Measurements from ENCODE around the gene TRRAP.
"Not testable (repeated sequence)": the region's sequence is repeated elsewhere in the genome, so short reads cannot be mapped to it uniquely, and the experiment has no call there.

TRRAP gene

DNA sequence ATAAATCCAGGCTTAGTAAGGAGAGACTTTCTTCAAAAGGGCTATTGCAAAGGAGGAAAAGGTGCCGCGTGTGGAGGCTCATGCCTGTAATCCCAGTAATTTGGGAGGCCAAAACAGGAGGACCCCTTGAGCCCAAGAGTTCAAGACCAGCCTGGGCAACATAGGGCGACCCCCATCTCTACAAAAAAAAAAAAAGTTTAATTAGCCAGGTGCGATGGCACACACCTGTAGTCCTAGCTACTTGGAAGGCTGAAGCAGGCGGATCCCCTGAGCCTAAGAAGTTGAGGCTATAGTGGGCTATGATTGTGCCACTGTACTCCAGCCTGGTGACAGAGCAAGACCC, 40.7 kb upstream of the TRRAP start:
- no peak for TF ChIP-seq ZFX (IDR thresholded peaks at IDR 0.05; ENCODE audit: borderline replicate concordance)
- TF ChIP-seq, protein P1, sequence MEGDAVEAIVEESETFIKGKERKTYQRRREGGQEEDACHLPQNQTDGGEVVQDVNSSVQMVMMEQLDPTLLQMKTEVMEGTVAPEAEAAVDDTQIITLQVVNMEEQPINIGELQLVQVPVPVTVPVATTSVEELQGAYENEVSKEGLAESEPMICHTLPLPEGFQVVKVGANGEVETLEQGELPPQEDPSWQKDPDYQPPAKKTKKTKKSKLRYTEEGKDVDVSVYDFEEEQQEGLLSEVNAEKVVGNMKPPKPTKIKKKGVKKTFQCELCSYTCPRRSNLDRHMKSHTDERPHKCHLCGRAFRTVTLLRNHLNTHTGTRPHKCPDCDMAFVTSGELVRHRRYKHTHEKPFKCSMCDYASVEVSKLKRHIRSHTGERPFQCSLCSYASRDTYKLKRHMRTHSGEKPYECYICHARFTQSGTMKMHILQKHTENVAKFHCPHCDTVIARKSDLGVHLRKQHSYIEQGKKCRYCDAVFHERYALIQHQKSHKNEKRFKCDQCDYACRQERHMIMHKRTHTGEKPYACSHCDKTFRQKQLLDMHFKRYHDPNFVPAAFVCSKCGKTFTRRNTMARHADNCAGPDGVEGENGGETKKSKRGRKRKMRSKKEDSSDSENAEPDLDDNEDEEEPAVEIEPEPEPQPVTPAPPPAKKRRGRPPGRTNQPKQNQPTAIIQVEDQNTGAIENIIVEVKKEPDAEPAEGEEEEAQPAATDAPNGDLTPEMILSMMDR (IDR thresholded peaks at IDR 0.05), result no peak
- no peak overlapping the region for H3K27ac ChIP-seq

DNA sequence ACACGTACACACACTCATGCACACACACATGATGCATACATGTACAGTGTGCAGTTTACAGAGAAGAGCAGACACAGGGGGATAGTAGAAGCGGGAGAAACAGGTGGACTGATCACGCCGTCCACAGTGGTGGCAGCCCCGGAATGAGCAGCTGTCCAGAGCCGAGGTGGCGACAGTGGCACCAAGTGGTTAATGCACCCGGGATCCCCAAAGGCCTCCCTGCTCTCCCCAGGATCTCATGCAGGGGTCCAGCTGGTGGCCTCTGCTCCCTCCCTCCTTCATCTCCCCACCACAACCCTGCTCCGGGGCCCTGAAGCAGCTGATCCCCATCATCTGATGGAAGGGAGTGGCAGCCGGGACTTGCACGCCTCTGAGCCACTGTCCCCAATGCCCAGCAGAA, 38.2 kb upstream of the TRRAP start:
- H3K27ac ChIP-seq, result no peak overlapping the region
- TF ChIP-seq, protein P1 (IDR thresholded peaks at IDR 0.05), result no peak
- no peak for TF ChIP-seq ZFX (IDR thresholded peaks at IDR 0.05; ENCODE audit: borderline replicate concordance)

GRCh38 chr7:98840722-98841121, 37.6 kb upstream of the TRRAP start:
- no peak overlapping the region for H3K27ac ChIP-seq
- TF ChIP-seq, protein P1 (IDR thresholded peaks at IDR 0.05), result no peak
- no peak for TF ChIP-seq ZFX (IDR thresholded peaks at IDR 0.05; ENCODE audit: borderline replicate concordance)

DNA sequence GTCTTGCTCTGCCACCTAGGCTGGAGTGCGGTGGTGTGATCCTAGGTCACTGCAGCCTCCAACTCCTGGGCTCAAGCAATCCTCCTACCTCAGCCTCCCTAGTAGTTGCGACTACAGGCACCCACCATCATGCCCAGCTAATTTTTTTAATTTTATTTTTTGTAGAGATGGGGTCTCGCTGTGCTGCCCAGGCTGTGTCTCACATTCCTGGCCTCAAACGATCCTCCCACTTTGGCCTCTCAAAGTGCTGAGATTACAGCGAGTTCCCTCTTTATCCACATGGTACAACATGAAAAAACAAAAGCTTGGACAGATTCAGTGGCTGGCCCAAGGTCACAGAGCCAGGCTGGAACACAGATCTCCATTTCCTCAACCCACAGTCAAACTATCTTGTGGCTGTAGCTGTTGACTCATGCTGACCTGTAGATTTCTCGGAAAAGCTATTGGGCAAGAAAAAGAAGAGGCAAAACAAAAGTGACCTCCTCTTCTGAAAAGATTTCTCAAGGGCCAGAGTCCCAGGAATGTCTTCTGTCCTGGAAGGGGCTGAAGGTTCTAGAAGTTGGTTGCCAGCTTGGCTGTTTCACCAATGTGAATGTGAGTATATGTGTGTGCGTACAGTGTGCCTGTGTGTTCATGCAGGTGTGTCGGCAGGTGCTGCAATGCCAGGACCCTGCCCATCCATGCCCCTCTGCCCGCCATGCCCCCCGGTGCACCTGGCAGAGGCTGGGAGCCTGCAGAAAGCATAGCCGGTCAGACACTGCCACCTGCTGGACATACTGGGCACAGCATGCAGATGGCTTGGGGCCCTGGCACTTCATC, 36.9 kb upstream of the TRRAP start:
- no peak overlapping the region for H3K27ac ChIP-seq
- TF ChIP-seq, protein P1 (IDR thresholded peaks at IDR 0.05), result peak; percentile 98
- no peak for TF ChIP-seq ZFX (IDR thresholded peaks at IDR 0.05; ENCODE audit: borderline replicate concordance)

- H3K27ac ChIP-seq, result not testable (repeated sequence)
Measured at GRCh38 chr7:98842552-98842951, 35.8 kb upstream of the TRRAP start.

- no peak overlapping the region for H3K27ac ChIP-seq
- TF ChIP-seq ZFX (IDR thresholded peaks at IDR 0.05; ENCODE audit: borderline replicate concordance), result no peak
- TF ChIP-seq, protein P1 (IDR thresholded peaks at IDR 0.05), result no peak
Measured at GRCh38 chr7:98848918-98849317, 29.4 kb upstream of the TRRAP start.

DNA sequence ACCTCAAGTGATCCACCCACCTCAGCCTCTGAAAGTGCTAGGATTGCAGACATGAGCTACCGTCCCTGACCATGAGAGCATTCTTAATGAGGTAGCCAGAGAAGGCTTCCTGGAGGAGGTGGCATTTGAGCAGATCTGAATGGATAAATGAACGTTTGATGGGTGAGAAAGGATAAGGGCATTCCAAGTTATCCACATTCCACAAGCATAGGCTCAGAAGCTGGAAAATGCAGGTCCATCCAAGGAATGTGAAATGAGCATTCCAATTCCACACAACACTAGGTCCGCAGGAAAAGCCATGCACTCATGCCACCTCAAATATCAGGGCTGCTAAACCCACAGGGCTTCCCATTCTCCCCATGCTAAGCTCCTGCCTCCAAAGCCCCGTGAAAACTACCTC, 25.5 kb upstream of the TRRAP start:
- no peak overlapping the region for H3K27ac ChIP-seq
- no peak for TF ChIP-seq ZFX (IDR thresholded peaks at IDR 0.05; ENCODE audit: borderline replicate concordance)
- TF ChIP-seq, protein P1 (IDR thresholded peaks at IDR 0.05), result no peak
